Stimulated activated naive B cell treated with anti-CD40 and anti-IgM and Interleukin-4, amounts not matched to agents 10 μg/mL and 1 μg/mL and 100 μg/mL, for 72 hours (primary cell): ENCODE data around the gene PPFIA4.

Experiments used
- ATAC-seq, 2 donors: fragments of 150-1000 bp; cut with Tn5 transposase; replicated peaks; 2 replicates each; pipeline ENCODE4 v1.10.0; 2021; ENCODE audit warnings: moderate library complexity in 1 of 2
- DNase-seq: peaks from one replicate; pipeline ENCODE4 v3.0.0; 2021
- H3K27ac Mint-ChIP-seq: one replicate; pipeline ENCODE4 v1.8.0; 2022; ENCODE audit warnings: mild to moderate bottlenecking, mixed read lengths
- H3K27me3 Mint-ChIP-seq, 2 donors: one replicate each; pipeline ENCODE4 v1.8.0; 2022; ENCODE audit warnings: mixed read lengths in 2 of 2
- H3K36me3 Mint-ChIP-seq, 2 donors: one replicate each; pipeline ENCODE4 v1.8.0; 2022; ENCODE audit warnings: mixed read lengths in 2 of 2, mild to moderate bottlenecking in 1 of 2
- H3K4me1 Mint-ChIP-seq, 2 donors: one replicate each; pipeline ENCODE4 v1.8.0; 2022; ENCODE audit warnings: mixed read lengths in 2 of 2, mild to moderate bottlenecking in 1 of 2
- H3K4me3 Mint-ChIP-seq, 2 donors: one replicate each; pipeline ENCODE4 v1.8.0; 2022; ENCODE audit warnings: mild to moderate bottlenecking in 2 of 2, mixed read lengths in 2 of 2, moderate library complexity in 1 of 2
- H3K9me3 Mint-ChIP-seq, 2 donors: one replicate each; pipeline ENCODE4 v1.8.0; 2022; ENCODE audit warnings: mixed read lengths in 2 of 2, mild to moderate bottlenecking in 1 of 2

Gene PPFIA4

DNA sequence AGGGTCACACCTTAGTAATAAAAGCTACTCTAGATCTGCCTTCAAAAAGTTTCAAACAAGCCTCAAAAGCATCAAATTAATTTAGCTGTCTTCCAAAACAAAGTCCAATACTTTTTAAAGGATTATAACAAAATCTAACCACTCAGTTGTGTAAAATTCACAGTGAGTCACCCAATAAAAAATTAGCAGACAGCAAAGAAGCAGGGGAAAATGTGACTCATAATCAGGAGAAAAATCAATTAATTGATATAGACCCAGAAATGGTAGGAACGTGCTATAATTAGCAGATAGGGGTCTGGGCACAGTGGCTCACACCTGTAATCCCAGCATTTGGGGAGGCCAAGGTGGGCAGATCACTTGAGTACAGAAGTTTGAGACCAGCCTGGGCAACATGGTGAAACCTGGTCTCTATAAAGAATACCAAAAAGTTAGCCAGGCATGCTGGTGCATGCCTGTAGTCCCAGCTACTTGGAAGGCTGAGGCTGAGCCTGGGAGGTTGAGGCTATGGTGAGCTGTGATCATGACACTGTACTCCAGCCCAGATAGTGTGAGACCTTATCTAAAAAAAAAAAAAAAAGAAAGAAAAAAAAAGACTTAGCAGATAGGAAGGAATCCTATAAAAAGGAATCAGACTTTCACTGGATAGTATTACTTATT, 67.6 kb downstream of the PPFIA4 start:
- Mint-ChIP-seq H3K9me3 (peaks cover 16 to 17% of the 10 kb centered on the region in 2 donors), H3K27ac (no peak overlapping the region), H3K36me3 (peaks cover 0 to 4% of the 10 kb centered on the region in 2 donors), H3K4me1 (no peaks in the 10 kb centered on the region), H3K27me3 (peaks cover 27 to 56% of the 10 kb centered on the region in 2 donors), H3K4me3 (no peak overlapping the region)
- ATAC-seq (no peak), DNase-seq (no peak)

DNA sequence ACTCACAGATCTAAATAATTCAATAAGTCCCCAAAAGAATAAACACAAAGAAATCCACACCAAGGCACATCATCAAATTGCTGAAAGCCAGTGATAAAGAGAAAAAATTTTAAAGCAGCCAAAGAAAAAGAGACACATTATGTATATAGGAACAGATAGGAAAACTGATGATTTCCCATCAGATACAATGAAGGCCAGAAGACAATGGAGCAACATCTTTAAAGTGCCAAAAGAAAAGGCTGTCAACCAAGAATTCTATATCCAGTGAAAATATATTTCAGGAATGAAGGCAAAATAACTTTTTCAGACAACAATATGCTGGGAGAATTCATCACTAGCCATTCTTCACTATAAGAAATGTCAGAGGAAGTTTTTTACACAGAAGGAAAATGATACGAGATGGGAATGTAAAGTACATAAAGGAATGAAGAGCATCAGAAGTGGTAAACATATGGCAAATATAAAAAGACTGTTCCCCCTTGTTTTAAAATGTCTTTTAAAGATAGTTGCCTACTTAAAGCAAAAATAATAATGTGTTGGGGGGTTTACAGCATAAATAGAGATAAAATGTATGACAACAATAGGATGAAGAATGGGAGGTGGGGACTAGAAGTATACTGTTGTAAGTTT, 68.9 kb downstream of the PPFIA4 start:
- no peak overlapping the region for H3K4me3 Mint-ChIP-seq
- no peak overlapping the region for H3K27ac Mint-ChIP-seq
- peaks cover 16 to 17% of the 10 kb centered on the region in 2 donors for H3K9me3 Mint-ChIP-seq
- peaks cover 27 to 64% of the 10 kb centered on the region in 2 donors for H3K27me3 Mint-ChIP-seq
- ATAC-seq (no peak), DNase-seq (no peak)
- peaks cover 0 to 4% of the 10 kb centered on the region in 2 donors for H3K36me3 Mint-ChIP-seq
- no peaks in the 10 kb centered on the region for H3K4me1 Mint-ChIP-seq

DNA sequence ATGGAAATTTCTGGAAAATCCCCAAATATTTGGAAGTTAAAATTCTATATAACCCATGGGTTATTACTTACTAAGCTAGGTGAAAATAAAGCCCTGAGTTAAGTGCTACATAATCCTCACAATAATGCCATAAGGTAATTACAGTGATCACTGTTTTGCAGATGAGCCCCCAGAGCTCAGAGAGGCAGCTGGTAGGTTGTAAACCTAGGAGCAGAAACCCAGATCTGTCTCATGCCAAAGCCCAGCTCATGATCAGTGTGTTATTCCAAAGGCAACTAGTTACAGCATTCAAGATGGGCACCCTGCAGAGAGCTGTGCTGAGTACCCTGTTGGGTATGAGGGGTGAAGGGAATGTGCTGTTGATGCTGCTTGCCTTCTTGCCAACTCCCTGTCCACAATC, 70.3 kb downstream of the PPFIA4 start:
- H3K27me3 Mint-ChIP-seq: peaks cover 25 to 68% of the 10 kb centered on the region in 2 donors
- no peak for ATAC-seq
- DNase-seq: no peak
- no peaks in the 10 kb centered on the region for H3K4me1 Mint-ChIP-seq
- no peak overlapping the region for H3K27ac Mint-ChIP-seq
- no peak overlapping the region for H3K4me3 Mint-ChIP-seq
- peaks cover 0 to 4% of the 10 kb centered on the region in 2 donors for H3K36me3 Mint-ChIP-seq
- H3K9me3 Mint-ChIP-seq: peaks cover 16 to 17% of the 10 kb centered on the region in 2 donors

DNA sequence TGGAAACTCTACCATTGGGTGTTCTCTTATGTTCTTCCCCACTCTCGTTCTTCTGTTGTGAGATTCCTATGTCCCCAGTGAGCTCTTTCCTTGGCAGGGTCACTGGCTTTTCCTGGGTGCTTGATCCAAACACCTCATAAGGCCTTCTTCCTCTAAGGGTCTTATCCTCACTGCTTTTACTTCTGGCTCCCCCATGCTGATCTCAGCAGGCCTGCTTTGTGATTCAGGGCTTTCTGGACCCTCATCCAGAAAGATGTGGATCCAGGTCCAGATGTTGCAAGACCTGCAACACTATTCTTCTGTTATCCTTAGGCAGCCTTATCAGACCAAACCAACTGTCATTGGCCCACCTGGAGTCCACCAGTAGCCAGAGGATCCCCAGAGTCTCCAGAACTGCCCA, 70.7 kb downstream of the PPFIA4 start:
- H3K9me3 Mint-ChIP-seq: peaks cover 16 to 17% of the 10 kb centered on the region in 2 donors

DNA sequence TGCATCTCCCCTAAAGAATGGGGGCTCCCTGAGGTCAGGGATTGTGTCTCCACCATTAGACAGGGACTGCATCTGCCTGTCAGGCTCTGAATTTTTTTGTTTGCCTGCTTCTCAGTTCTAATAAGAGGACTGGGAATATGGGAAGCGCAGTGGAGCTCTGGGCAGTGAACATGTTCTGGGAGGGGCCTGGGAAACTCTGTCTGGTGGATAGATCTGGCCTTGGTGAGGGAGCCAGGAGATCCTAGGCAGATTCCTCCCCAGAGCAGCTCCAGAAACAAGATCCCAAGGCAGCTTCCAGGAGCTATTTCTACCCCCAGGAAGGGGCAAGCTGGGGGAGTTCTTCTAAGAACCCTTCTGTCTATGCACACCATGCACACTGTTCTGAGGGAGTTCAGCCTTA, 72.2 kb downstream of the PPFIA4 start:
- Mint-ChIP-seq H3K27me3 (peaks cover 11 to 54% of the 10 kb centered on the region in 2 donors), H3K4me3 (no peak overlapping the region)

More for the DNA sequence above, 70.7 kb downstream of the PPFIA4 start:
- H3K27me3 Mint-ChIP-seq: peaks cover 21 to 64% of the 10 kb centered on the region in 2 donors
- ATAC-seq: no peak
- no peak for DNase-seq
- peaks cover 0 to 4% of the 10 kb centered on the region in 2 donors for H3K36me3 Mint-ChIP-seq
- H3K4me3 Mint-ChIP-seq: no peak overlapping the region
- no peaks in the 10 kb centered on the region for H3K4me1 Mint-ChIP-seq
- H3K27ac Mint-ChIP-seq: no peak overlapping the region

DNA sequence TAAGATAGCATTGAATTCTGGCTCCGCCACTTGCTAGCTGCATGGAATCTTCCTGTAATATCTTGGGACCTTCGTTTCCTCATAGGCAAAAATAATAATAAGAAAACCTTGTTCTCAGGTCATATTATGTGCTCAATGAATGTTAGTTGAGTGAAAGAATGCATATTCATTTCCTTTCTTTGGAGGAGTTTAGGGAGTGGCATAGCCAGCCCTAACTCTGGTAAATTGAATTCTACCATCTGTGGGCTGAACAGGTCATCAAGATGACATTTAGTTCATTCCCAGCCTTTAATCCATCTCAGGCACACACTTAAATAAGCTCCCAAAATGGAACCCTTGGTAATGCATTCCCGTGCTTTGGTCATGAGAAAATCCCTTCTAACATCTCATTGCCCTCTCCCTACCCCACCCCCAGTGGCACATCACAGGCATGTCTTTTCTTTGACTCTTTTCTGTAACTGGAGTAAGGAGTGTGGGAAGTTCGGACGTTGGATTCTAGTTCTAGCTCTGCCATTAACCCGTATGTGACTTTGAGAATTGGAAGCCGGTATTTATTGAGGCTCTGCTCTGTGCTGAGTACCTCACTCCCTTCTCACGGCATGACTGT, 72.7 kb downstream of the PPFIA4 start:
- H3K4me1 Mint-ChIP-seq: peaks cover 2 to 5% of the 10 kb centered on the region in 2 donors
- peaks cover 16 to 17% of the 10 kb centered on the region in 2 donors for H3K9me3 Mint-ChIP-seq
- H3K27ac Mint-ChIP-seq: no peak overlapping the region
- H3K27me3 Mint-ChIP-seq: peaks cover 11 to 55% of the 10 kb centered on the region in 2 donors
- DNase-seq (no peak), ATAC-seq (no peak)
- peaks cover 0 to 4% of the 10 kb centered on the region in 2 donors for H3K36me3 Mint-ChIP-seq
- H3K4me3 Mint-ChIP-seq: no peak overlapping the region

More for the DNA sequence above, 72.2 kb downstream of the PPFIA4 start:
- Mint-ChIP-seq H3K27ac (no peak overlapping the region), H3K4me1 (peaks cover 2 to 4% of the 10 kb centered on the region in 2 donors), H3K36me3 (peaks cover 0 to 4% of the 10 kb centered on the region in 2 donors), H3K9me3 (peaks cover 16 to 17% of the 10 kb centered on the region in 2 donors)
- ATAC-seq (no peak), DNase-seq (no peak)

DNA sequence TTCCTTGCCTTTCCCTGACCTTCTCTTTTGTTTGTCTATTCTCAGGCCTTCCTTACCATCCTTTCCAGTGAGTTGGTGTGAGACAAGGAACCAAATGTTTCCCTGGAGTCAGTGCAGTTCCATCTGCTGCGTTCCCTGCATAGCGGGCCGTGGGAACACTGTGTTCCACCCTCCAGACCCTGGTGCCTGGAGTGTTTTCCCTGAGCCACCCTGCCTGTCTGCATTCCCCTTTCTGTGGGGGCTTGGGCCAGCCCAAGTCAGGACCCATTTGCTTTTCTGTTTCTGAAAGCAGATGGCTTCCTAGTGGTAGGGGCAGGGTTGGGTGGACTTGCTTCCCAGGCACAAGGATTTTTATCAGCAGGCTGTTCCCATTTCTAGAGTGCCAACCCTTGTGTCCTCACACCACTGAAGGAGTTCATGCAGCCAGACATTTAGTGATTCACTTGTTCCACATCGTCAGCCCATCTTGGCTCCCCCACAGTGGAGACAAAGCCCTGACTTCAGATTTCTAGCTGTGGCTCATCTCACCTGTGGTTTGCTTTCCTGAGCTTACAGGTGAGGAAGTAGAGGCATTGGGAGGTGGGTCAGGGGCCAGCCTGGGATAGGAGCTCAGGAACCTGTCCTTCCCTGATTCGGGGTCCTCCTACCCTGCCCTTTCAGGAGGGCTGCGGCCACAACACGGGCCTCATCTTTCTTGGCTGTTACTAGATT, 73.7 kb downstream of the PPFIA4 start:
- Mint-ChIP-seq H3K36me3 (peaks cover 0 to 2% of the 10 kb centered on the region in 2 donors), H3K9me3 (peaks cover 9 to 13% of the 10 kb centered on the region in 2 donors), H3K27me3 (peaks cover 11 to 47% of the 10 kb centered on the region in 2 donors), H3K27ac (no peak overlapping the region), H3K4me3 (no peak overlapping the region), H3K4me1 (peaks cover 2 to 5% of the 10 kb centered on the region in 2 donors)
- ATAC-seq: no peak
- no peak for DNase-seq

DNA sequence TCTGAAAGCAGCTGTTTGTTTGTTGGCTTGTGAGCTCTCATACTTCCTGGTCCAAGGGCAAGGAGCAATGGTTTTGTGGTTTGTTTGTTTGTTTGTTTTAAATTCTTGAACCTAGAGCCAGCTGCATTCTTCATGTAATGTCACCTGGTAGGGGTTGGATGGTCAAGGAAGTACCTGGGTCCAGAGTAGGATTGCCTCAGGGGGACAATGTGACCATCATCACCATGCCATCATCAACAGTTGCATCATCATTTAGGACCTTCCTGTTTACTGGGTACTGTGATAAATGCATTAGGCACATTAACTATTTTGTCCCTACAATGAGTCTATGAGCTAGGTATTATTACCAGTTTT, 74.2 kb downstream of the PPFIA4 start:
- DNase-seq: no peak
- no peaks in the 10 kb centered on the region for H3K36me3 Mint-ChIP-seq

DNA sequence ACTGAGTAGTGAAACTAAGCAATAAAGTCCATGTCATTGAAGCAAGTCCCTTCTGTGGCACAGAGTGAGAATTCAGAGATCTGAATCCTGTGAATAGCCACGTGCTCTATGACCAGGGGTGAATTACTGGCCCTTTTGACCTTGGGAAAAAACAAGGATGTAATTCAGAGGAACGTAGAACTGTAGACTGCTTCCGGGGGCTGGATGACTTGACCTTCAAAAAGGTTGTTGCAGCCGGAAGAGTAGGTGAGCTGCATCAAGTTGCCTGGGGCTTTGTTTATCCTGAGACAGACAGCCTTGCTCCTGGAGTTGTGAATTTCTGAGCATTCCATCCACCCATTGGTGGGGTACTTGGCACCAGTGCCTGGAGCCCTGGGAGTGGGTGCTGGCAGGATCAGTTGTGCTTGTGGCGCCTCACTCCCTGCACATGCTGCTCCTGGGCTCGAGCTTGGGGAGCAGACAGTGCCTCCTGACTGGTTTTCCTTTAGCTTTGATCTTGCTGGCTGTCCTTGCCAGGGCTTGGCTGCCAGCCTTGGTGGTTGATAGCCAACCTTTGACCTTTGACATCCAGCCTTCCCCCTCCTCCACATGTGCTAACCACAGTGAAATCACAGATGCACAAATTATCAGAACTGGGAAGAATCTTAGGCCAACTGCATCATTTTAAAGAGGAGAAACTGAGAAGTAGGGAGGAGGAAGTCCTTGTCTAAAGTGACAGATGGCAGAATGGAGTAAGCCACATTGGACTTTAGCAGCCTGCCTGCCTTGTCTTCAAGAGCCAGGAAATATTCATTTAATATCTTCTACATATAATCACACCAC, 75.7 kb downstream of the PPFIA4 start:
- no peak for DNase-seq
- Mint-ChIP-seq H3K4me1 (peaks cover 2 to 5% of the 10 kb centered on the region in 2 donors), H3K4me3 (no peak overlapping the region), H3K9me3 (peaks cover 6 to 9% of the 10 kb centered on the region in 2 donors), H3K27me3 (peaks cover 18 to 44% of the 10 kb centered on the region in 2 donors), H3K36me3 (no peaks in the 10 kb centered on the region), H3K27ac (no peak overlapping the region)
- no peak for ATAC-seq

More for the DNA sequence above, 74.2 kb downstream of the PPFIA4 start:
- no peak overlapping the region for H3K4me3 Mint-ChIP-seq
- H3K27me3 Mint-ChIP-seq: peaks cover 17 to 46% of the 10 kb centered on the region in 2 donors
- peaks cover 9 to 12% of the 10 kb centered on the region in 2 donors for H3K9me3 Mint-ChIP-seq
- ATAC-seq: no peak
- peaks cover 2 to 5% of the 10 kb centered on the region in 2 donors for H3K4me1 Mint-ChIP-seq
- no peak overlapping the region for H3K27ac Mint-ChIP-seq

DNA sequence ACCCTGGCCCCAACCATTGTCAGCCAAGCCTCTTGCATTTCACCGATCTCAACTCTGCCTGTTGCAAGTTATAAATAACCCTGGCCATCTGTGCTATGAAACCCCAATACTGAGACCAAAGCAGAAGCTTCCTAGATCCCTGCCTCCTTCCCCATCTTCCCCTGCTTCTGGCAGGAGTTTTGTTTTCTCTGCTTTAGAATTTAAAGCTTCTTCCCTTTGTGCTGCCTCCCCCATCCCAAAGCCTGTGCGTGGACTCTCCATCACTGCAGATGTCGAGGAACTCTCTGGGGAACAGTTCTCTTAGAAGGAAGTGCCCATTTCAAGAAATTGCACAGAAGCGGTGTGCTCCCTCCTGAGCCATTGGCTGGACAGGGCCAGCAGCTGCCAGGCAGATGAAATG, 76.9 kb downstream of the PPFIA4 start:
- Mint-ChIP-seq H3K4me3 (no peak overlapping the region), H3K36me3 (no peaks in the 10 kb centered on the region), H3K4me1 (peaks cover 2 to 5% of the 10 kb centered on the region in 2 donors), H3K27me3 (peaks cover 28 to 49% of the 10 kb centered on the region in 2 donors), H3K27ac (no peak overlapping the region), H3K9me3 (peaks cover 6 to 9% of the 10 kb centered on the region in 2 donors)
- no peak for DNase-seq
- no peak for ATAC-seq

DNA sequence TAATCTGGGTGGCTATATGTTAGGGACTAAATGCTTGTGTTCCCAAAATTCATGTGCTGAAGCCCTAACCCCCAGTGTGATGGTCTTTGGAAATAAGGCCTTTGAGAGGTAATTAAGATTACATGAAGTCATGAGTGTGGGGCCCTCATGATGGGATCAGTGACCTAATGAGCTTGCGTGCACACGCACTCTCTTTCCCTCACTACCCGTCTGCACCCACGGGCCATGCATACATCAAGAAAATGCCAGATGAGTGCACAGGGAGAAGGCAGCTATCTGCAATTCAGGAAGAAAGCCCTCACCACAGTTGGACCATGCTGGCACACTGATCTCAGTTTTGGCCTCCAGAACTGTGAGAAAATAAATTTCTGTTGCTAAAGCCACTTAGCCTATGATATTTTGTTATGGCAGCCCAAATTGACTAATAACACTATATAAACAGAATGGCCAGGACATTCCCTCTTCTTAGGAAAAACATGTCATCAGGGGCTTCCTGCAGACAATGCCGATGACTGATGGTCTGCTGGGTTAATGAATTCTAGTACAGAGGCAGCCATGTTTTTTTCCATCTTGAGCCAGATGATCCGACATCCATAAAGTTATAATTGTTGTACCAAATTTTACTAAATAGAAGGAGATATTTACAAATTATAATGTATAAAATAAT, 77.7 kb downstream of the PPFIA4 start:
- peaks cover 2 to 5% of the 10 kb centered on the region in 2 donors for H3K4me1 Mint-ChIP-seq
- peaks cover 6 to 9% of the 10 kb centered on the region in 2 donors for H3K9me3 Mint-ChIP-seq
- H3K27me3 Mint-ChIP-seq: peaks cover 35 to 57% of the 10 kb centered on the region in 2 donors
- no peak overlapping the region for H3K27ac Mint-ChIP-seq
- no peak overlapping the region for H3K4me3 Mint-ChIP-seq
- ATAC-seq (no peak), DNase-seq (no peak)
- H3K36me3 Mint-ChIP-seq: no peaks in the 10 kb centered on the region

DNA sequence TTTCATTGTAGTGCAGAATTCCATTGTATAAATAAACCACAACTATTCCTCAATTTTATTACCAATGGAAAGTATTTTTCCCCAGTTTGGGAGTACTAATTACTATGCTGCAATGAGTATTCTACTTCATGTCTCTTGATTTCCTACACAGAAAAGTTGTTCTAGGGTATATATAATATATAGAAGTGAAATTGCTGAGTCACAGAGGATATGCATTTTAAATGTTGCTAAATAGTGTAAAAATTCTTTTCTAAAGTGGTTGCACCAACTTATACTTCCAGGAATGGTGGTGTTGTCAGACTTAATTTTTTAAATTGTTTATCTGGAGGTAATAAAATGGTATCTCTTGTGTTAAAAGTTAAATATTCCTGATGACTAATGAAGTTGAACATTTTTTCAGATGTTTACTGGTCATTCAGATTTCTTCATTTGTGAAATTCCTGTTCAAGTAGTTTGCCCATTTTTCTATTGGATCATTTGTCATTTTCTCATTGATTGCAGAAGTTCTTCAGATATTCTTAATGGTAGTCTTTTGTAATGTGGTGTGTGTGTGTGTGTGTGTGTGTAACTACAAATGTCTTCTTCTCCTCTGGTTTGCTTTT, 78.6 kb downstream of the PPFIA4 start:
- peaks cover 44 to 59% of the 10 kb centered on the region in 2 donors for H3K27me3 Mint-ChIP-seq
- DNase-seq (no peak), ATAC-seq (no peak)
- no peak overlapping the region for H3K4me3 Mint-ChIP-seq
- H3K4me1 Mint-ChIP-seq: peaks cover 2 to 5% of the 10 kb centered on the region in 2 donors
- H3K9me3 Mint-ChIP-seq: peaks cover 6 to 9% of the 10 kb centered on the region in 2 donors
- H3K36me3 Mint-ChIP-seq: no peaks in the 10 kb centered on the region
- H3K27ac Mint-ChIP-seq: no peak overlapping the region

DNA sequence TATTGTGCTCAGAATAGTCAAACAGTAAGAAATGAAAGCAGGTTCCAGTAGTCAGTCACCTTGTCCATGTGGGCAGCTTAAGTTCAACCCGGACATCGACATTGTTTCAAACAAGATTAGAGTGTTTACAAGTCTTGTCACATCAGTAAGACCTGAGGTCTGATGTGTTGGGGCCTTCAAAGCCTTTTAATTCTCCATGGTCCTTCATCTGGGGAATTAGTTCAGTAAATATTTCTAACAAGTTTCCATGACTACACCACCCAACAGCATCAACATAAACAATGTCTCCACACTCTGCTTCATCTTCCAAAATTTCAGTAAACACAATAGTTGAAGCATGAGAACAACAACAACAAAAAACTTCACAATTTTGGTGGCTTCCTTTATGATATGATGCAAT, 86.2 kb downstream of the PPFIA4 start:
- Mint-ChIP-seq H3K27ac (no peak overlapping the region), H3K36me3 (no peaks in the 10 kb centered on the region)

More for the DNA sequence above, 86.2 kb downstream of the PPFIA4 start:
- Mint-ChIP-seq H3K4me1 (no peaks in the 10 kb centered on the region), H3K9me3 (no peaks in the 10 kb centered on the region), H3K27me3 (peaks cover 36 to 40% of the 10 kb centered on the region in 2 donors), H3K4me3 (no peak overlapping the region)
- ATAC-seq (no peak), DNase-seq (no peak)
